Liver (tissue), 9 donors: Measurements from ENCODE around the gene HCFC1. TPM values are rescaled to one million over a fixed set of nuclear protein-coding genes. Genes with fewer than 3 reads are reported as not detected.

ENCODE experiments used
- DNase-seq: peaks from one replicate; pipeline ENCODE4 v3.0.0-alpha.2; 2017; ENCODE audit warnings: low spot score
- H3K27ac ChIP-seq, 2 donors: one replicate each; pipeline ENCODE4 v1.7.0; 2013; ENCODE audit warnings: inconsistent platforms in 2 of 2, low read length in 2 of 2, control low read depth in 1 of 2, low read depth in 1 of 2, mild to moderate bottlenecking in 1 of 2
- H3K27me3 ChIP-seq, 4 donors: one replicate each; pipeline versions ENCODE4 v1.6.1 to v1.7.0; 2013; ENCODE audit warnings: low read length in 3 of 4, inconsistent platforms in 1 of 4, mild to moderate bottlenecking in 1 of 4, moderate library complexity in 1 of 4; ENCODE audit not compliant: control insufficient read depth in 4 of 4, insufficient read depth in 4 of 4
- H3K36me3 ChIP-seq, 4 donors: one replicate each; pipeline versions ENCODE4 v1.6.1 to v1.7.0; 2013; ENCODE audit warnings: low read length in 3 of 4, mild to moderate bottlenecking in 3 of 4, low read depth in 1 of 4, moderate library complexity in 1 of 4; ENCODE audit not compliant: control insufficient read depth in 4 of 4, insufficient read depth in 3 of 4
- H3K4me1 ChIP-seq, 4 donors: one replicate each; pipeline versions ENCODE4 v1.6.1 to v1.7.0; 2013; ENCODE audit warnings: low read length in 3 of 4, mild to moderate bottlenecking in 3 of 4, moderate library complexity in 1 of 4; ENCODE audit not compliant: control insufficient read depth in 4 of 4, insufficient read depth in 4 of 4
- H3K4me3 ChIP-seq, 3 donors: one replicate each; pipeline versions ENCODE4 v1.6.1 to v1.7.0; 2013; ENCODE audit warnings: low read length in 3 of 3, control low read depth in 1 of 3, low read depth in 1 of 3, mild to moderate bottlenecking in 1 of 3
- H3K9ac ChIP-seq, 2 donors: one replicate each; pipeline ENCODE4 v1.7.0; 2013; ENCODE audit warnings: low read length in 2 of 2, mild to moderate bottlenecking in 2 of 2, moderate library complexity in 2 of 2, control low read depth in 1 of 2, low read depth in 1 of 2
- H3K9me3 ChIP-seq, 4 donors: one replicate each; pipeline versions ENCODE4 v1.6.1 to v1.7.0; 2013; ENCODE audit warnings: low read length in 3 of 4; ENCODE audit not compliant: control insufficient read depth in 4 of 4
- ATF3 ChIP-seq: IDR thresholded peaks from 2 replicates; pipeline ENCODE4 v1.6.1; 2016; ENCODE audit warnings: antibody characterized with exemption
- EGR1 ChIP-seq, 2 donors: IDR thresholded peaks; 2 replicates each; pipeline ENCODE4 v1.6.1; 2016 to 2018; ENCODE audit warnings: antibody characterized with exemption in 2 of 2, low read depth in 2 of 2
- FOXA1 ChIP-seq: IDR thresholded peaks from 2 replicates; pipeline ENCODE4 v1.6.1; 2016; ENCODE audit warnings: antibody characterized with exemption
- FOXA2 ChIP-seq: IDR thresholded peaks from 2 replicates; pipeline ENCODE4 v1.6.1; 2016; ENCODE audit warnings: antibody characterized with exemption
- GABPA ChIP-seq, 2 donors: IDR thresholded peaks in 1 of 2; conservative IDR thresholded peaks in 1 of 2; 2 replicates each; pipeline ENCODE4 v1.6.1; 2016; ENCODE audit warnings: antibody characterized with exemption in 2 of 2, mild to moderate bottlenecking in 1 of 2, moderate library complexity in 1 of 2
- HNF4A ChIP-seq, 2 donors: conservative IDR thresholded peaks; 2 replicates each; pipeline ENCODE4 v1.6.1; 2016; ENCODE audit warnings: antibody characterized with exemption in 2 of 2, mild to moderate bottlenecking in 2 of 2
- HNF4G ChIP-seq: IDR thresholded peaks from 2 replicates; pipeline ENCODE4 v1.6.1; 2016; ENCODE audit warnings: antibody characterized with exemption
- JUND ChIP-seq, 2 donors: IDR thresholded peaks; 2 replicates each; pipeline ENCODE4 v1.6.1; 2016; ENCODE audit warnings: antibody characterized with exemption in 2 of 2
- MAX ChIP-seq: IDR thresholded peaks from 2 replicates; pipeline ENCODE4 v1.6.1; 2016; ENCODE audit warnings: antibody characterized with exemption
- NR2F2 ChIP-seq: IDR thresholded peaks from 2 replicates; pipeline ENCODE4 v1.6.1; 2016; ENCODE audit warnings: antibody characterized with exemption
- RAD21 ChIP-seq, 2 donors: IDR thresholded peaks; 2 replicates each; pipeline ENCODE4 v1.6.1; 2016; ENCODE audit warnings: antibody characterized with exemption in 2 of 2, mild to moderate bottlenecking in 2 of 2
- RXRA ChIP-seq, 2 donors: IDR thresholded peaks; 2 replicates each; pipeline ENCODE4 v1.6.1; 2017 to 2018; ENCODE audit warnings: antibody characterized with exemption in 2 of 2, mild to moderate bottlenecking in 1 of 2
- SP1 ChIP-seq: IDR thresholded peaks from 2 replicates; pipeline ENCODE4 v1.6.1; 2018; ENCODE audit warnings: antibody characterized with exemption, mild to moderate bottlenecking
- TAF1 ChIP-seq: conservative IDR thresholded peaks from 2 replicates; pipeline ENCODE4 v1.6.1; 2016; ENCODE audit warnings: antibody characterized with exemption, mild to moderate bottlenecking
- YY1 ChIP-seq: IDR thresholded peaks from 2 replicates; pipeline ENCODE4 v1.6.1; 2016; ENCODE audit warnings: antibody characterized with exemption, mild to moderate bottlenecking
- WGBS: extraction: QIAGEN DNeasy Blood & Tissue Kit; methylation state at CpG from one replicate; pipeline ENCODE4 v1.1.7; 2013; 5-methylcytosine and 5-hydroxymethylcytosine counted together
- polyA plus RNA-seq, 2 donors: library from polyadenylated mRNA; stranded (reverse) in 1 of 2; unstranded in 1 of 2; fragments of 200-250 nt in 1 of 2; fragments of >200 nt in 1 of 2; fragmentation: Nextera tagmentation in 1 of 2; extraction: Ambion mirVana in 1 of 2; gene quantifications; one replicate each; pipeline versions ENCODE4 v1.2.1 to v1.2.3, GENCODE V29; 2013 to 2015
- total RNA-seq, 2 donors: library from RNA; depleted of rRNA; stranded (reverse); fragments of >200 nt; gene quantifications; one replicate each; pipeline ENCODE4 v1.2.3, GENCODE V29; 2014
- TF ChIP-seq, protein P1 (sequence below): IDR thresholded peaks from 2 replicates; pipeline ENCODE4 v1.6.1; 2016; ENCODE audit warnings: antibody characterized with exemption, mild to moderate bottlenecking
- TF ChIP-seq, protein P2 (sequence below): fragments of 150-350 bp; IDR thresholded peaks from 2 replicates; pipeline ENCODE4 v1.5.1; 2017; ENCODE audit warnings: improper control_type of control experiment, low read depth, low read length; ENCODE audit not compliant: missing input control
- TF ChIP-seq, protein P3 (sequence below): IDR thresholded peaks from 2 replicates; pipeline ENCODE4 v1.6.1; 2016; ENCODE audit warnings: antibody characterized with exemption
- donor health status: healthy.
- donor health status: healthy.
- donor health status: healthy.
- donor health status: healthy.
- donor health status: healthy.

HCFC1 gene
- total and polyA plus RNA-seq, 4 donors: 7.9 to 26.9 (median 13.9) TPM

DNA sequence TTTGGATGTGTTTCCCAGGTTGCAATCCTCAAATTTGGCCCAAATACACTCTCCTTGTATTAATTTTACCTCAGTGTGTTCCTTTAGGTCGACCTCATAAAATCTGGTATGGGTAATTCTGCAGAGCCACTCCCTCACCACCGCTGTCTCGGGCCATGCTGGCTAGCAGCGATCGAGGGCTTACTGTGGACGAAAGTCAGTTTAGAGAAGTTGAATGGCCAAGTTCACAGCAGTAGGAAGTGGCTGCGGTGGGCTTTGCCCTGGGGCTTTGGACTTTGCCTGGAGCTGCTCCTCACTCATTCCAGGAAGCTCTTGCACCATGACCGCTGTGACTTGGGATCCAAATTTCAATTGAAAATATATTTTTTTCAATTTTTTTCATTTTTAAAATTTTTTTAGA, 20.6 kb upstream of the HCFC1 start:
- Histone ChIP-seq H3K27ac (no peak overlapping the region), H3K9ac (no peak overlapping the region), H3K36me3 (no peaks in the 10 kb centered on the region), H3K4me1 (no peaks in the 10 kb centered on the region), H3K9me3 (no peaks in the 10 kb centered on the region), H3K4me3 (no peak overlapping the region), H3K27me3 (no peaks in the 10 kb centered on the region)
- no peak for DNase-seq
- WGBS: 86% methylated on average over 8 of the region's 8 CpGs
- no peak for TF ChIP-seq HNF4A (conservative IDR thresholded peaks at IDR 0.05)
- no peak for TF ChIP-seq FOXA2
- no peak for TF ChIP-seq MAX
- no peak for TF ChIP-seq RXRA (IDR thresholded peaks at IDR 0.05)
- no peak for TF ChIP-seq SP1
- no peak for TF ChIP-seq GABPA (IDR thresholded peaks at IDR 0.05 in 1 of 2, conservative IDR thresholded peaks at IDR 0.05 in 1 of 2)
- no peak for TF ChIP-seq ATF3
- TF ChIP-seq EGR1 (IDR thresholded peaks at IDR 0.05; ENCODE audit: low read depth in 2 of 2): no peak
- no peak for TF ChIP-seq JUND (IDR thresholded peaks at IDR 0.05)
- no peak for TF ChIP-seq YY1
- TF ChIP-seq TAF1: no peak
- TF ChIP-seq, protein P1, sequence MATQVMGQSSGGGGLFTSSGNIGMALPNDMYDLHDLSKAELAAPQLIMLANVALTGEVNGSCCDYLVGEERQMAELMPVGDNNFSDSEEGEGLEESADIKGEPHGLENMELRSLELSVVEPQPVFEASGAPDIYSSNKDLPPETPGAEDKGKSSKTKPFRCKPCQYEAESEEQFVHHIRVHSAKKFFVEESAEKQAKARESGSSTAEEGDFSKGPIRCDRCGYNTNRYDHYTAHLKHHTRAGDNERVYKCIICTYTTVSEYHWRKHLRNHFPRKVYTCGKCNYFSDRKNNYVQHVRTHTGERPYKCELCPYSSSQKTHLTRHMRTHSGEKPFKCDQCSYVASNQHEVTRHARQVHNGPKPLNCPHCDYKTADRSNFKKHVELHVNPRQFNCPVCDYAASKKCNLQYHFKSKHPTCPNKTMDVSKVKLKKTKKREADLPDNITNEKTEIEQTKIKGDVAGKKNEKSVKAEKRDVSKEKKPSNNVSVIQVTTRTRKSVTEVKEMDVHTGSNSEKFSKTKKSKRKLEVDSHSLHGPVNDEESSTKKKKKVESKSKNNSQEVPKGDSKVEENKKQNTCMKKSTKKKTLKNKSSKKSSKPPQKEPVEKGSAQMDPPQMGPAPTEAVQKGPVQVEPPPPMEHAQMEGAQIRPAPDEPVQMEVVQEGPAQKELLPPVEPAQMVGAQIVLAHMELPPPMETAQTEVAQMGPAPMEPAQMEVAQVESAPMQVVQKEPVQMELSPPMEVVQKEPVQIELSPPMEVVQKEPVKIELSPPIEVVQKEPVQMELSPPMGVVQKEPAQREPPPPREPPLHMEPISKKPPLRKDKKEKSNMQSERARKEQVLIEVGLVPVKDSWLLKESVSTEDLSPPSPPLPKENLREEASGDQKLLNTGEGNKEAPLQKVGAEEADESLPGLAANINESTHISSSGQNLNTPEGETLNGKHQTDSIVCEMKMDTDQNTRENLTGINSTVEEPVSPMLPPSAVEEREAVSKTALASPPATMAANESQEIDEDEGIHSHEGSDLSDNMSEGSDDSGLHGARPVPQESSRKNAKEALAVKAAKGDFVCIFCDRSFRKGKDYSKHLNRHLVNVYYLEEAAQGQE: no peak
- no peak for TF ChIP-seq NR2F2
- TF ChIP-seq, protein P2, sequence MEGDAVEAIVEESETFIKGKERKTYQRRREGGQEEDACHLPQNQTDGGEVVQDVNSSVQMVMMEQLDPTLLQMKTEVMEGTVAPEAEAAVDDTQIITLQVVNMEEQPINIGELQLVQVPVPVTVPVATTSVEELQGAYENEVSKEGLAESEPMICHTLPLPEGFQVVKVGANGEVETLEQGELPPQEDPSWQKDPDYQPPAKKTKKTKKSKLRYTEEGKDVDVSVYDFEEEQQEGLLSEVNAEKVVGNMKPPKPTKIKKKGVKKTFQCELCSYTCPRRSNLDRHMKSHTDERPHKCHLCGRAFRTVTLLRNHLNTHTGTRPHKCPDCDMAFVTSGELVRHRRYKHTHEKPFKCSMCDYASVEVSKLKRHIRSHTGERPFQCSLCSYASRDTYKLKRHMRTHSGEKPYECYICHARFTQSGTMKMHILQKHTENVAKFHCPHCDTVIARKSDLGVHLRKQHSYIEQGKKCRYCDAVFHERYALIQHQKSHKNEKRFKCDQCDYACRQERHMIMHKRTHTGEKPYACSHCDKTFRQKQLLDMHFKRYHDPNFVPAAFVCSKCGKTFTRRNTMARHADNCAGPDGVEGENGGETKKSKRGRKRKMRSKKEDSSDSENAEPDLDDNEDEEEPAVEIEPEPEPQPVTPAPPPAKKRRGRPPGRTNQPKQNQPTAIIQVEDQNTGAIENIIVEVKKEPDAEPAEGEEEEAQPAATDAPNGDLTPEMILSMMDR: no peak
- no peak for TF ChIP-seq RAD21 (IDR thresholded peaks at IDR 0.05)
- no peak for TF ChIP-seq HNF4G
- TF ChIP-seq, protein P3, sequence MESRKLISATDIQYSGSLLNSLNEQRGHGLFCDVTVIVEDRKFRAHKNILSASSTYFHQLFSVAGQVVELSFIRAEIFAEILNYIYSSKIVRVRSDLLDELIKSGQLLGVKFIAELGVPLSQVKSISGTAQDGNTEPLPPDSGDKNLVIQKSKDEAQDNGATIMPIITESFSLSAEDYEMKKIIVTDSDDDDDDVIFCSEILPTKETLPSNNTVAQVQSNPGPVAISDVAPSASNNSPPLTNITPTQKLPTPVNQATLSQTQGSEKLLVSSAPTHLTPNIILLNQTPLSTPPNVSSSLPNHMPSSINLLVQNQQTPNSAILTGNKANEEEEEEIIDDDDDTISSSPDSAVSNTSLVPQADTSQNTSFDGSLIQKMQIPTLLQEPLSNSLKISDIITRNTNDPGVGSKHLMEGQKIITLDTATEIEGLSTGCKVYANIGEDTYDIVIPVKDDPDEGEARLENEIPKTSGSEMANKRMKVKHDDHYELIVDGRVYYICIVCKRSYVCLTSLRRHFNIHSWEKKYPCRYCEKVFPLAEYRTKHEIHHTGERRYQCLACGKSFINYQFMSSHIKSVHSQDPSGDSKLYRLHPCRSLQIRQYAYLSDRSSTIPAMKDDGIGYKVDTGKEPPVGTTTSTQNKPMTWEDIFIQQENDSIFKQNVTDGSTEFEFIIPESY: no peak
- no peak for TF ChIP-seq FOXA1
